Stomach (tissue), 9 donors: ENCODE measurements around the gene DOCK4. TPM values are rescaled to one million over a fixed set of nuclear protein-coding genes. Genes with fewer than 3 reads are reported as not detected.
A peak's percentile ranks its signal among the peaks of the same experiment; 100 is the strongest.

Source experiments
- DNase-seq, 2 donors: peaks; one replicate each; pipeline versions ENCODE4 v3.0.0 to v3.0.0-alpha.2; 2013 to 2019
- H3K27ac ChIP-seq, 5 donors: fragments of 200-600 bp in 4 of 5; sonication (generic) in 4 of 5; one replicate each; pipeline ENCODE4 v1.5.1; 2013 to 2019; ENCODE audit warnings: mild to moderate bottlenecking in 1 of 5, moderate library complexity in 1 of 5
- H3K27me3 ChIP-seq, 3 donors: fragments of 200-600 bp; sonication (generic); one replicate each; pipeline ENCODE4 v1.5.1; 2017 to 2019; ENCODE audit warnings: mixed run types in 1 of 3
- H3K36me3 ChIP-seq, 4 donors: fragments of 200-600 bp; sonication (generic); 1 replicate in 3 of 4; 2 replicates in 1 of 4; pipeline ENCODE4 v1.5.1; 2016 to 2019
- H3K4me1 ChIP-seq, 4 donors: fragments of 200-600 bp; sonication (generic); one replicate each; pipeline ENCODE4 v1.5.1; 2016 to 2019
- H3K4me3 ChIP-seq, 4 donors: fragments of 200-600 bp; sonication (generic) in 3 of 4; one replicate each; pipeline ENCODE4 v1.5.1; 2016 to 2019; ENCODE audit warnings: mild to moderate bottlenecking in 1 of 4
- H3K9me3 ChIP-seq, 4 donors: fragments of 200-600 bp; sonication (generic); one replicate each; pipeline ENCODE4 v1.5.1; 2016 to 2019
- CTCF ChIP-seq, 7 experiments: fragments of 450-650 bp in 4 of 7; fragments of 200-600 bp in 3 of 7; sonication (generic) in 3 of 7; IDR thresholded peaks; one replicate each; pipeline ENCODE4 v1.5.1; 2016 to 2019; ENCODE audit warnings: antibody characterized with exemption in 7 of 7, control low read depth in 2 of 7, mild to moderate bottlenecking in 1 of 7
- EP300 ChIP-seq: sonication (generic); formaldehyde crosslinking; IDR thresholded peaks from one replicate; pipeline ENCODE4 v1.6.1; 2017; ENCODE audit warnings: antibody characterized with exemption
- POLR2A ChIP-seq, 4 donors: fragments of 450-650 bp; IDR thresholded peaks; one replicate each; pipeline ENCODE4 v1.6.1; 2016; ENCODE audit warnings: antibody characterized with exemption in 4 of 4, control low read depth in 2 of 4, mild to moderate bottlenecking in 1 of 4, moderate library complexity in 1 of 4
- POLR2AphosphoS5 ChIP-seq, 3 donors: sonication (generic); formaldehyde crosslinking; IDR thresholded peaks; one replicate each; pipeline ENCODE4 v1.6.1; 2016; ENCODE audit warnings: antibody characterized with exemption in 3 of 3
- WGBS, 5 donors: extraction: QIAGEN DNeasy Blood & Tissue Kit in 3 of 5; methylation state at CpG; one replicate each; pipeline versions ENCODE4 v1.1.5 to v1.1.7; 2013 to 2018; 5-methylcytosine and 5-hydroxymethylcytosine counted together
- intact Hi-C: fragments of 100-400 bp; cut with DNase I; formaldehyde crosslinking; loops from one replicate; pipeline ENCODE4 v1.15.1; 2023; ENCODE audit warnings: low total_unique reads
- polyA plus RNA-seq, 3 donors: library from polyadenylated mRNA; stranded (reverse); fragments of 200-250 nt; gene quantifications; one replicate each; pipeline ENCODE4 v1.2.3, GENCODE V29; 2013
- total RNA-seq, 5 donors: library from RNA; depleted of rRNA; stranded (reverse); fragments of >200 nt; gene quantifications; one replicate each; pipeline versions ENCODE4 v1.1.0 to v1.2.3, GENCODE V29; 2014 to 2016
- donor health status: healthy with polysubstance abuse.
- donor health status: Bipolar disorder and iron deficiency.
- donor health status: healthy.

Gene DOCK4
- total and polyA plus RNA-seq, 8 donors, result 1.1 to 54.9 (median 16.4) TPM

- TF ChIP-seq POLR2AphosphoS5 (IDR thresholded peaks at IDR 0.05) (no peak), POLR2A (IDR thresholded peaks at IDR 0.05) (no peak), CTCF (IDR thresholded peaks at IDR 0.05) (no peak), EP300 (no peak)
- DNase-seq, result no peak
- no peak overlapping the region for H3K27ac ChIP-seq
- intact Hi-C loops, result no loop called here
- peaks cover 0 to 3% (median 0%) of the 10 kb centered on the region in 4 donors for H3K4me1 ChIP-seq
- H3K9me3 ChIP-seq, result no peaks in the 10 kb centered on the region
- no peaks in the 10 kb centered on the region for H3K27me3 ChIP-seq
- no peaks in the 10 kb centered on the region for H3K36me3 ChIP-seq
- WGBS, 5 donors, result 82 to 97% (median 89%) methylated on average over 3 of the region's 3 CpGs
- H3K4me3 ChIP-seq, result no peak overlapping the region
Measured at GRCh38 chr7:112061051-112061450, 145.1 kb downstream of the DOCK4 start.

- peak in 1 of 2 donors; percentile 30 for DNase-seq
- TF ChIP-seq CTCF (IDR thresholded peaks at IDR 0.05) (no peak), POLR2AphosphoS5 (IDR thresholded peaks at IDR 0.05) (no peak), POLR2A (IDR thresholded peaks at IDR 0.05) (no peak), EP300 (no peak)
- H3K27me3 ChIP-seq, result no peaks in the 10 kb centered on the region
- 72 to 78% (median 74%) methylated on average over 2 of the region's 2 CpGs for WGBS, 5 donors
- H3K27ac ChIP-seq, result no peak overlapping the region
- H3K36me3 ChIP-seq, result no peaks in the 10 kb centered on the region
- no peak overlapping the region for H3K4me3 ChIP-seq
- H3K4me1 ChIP-seq, result peaks cover 0 to 3% (median 0%) of the 10 kb centered on the region in 4 donors
- H3K9me3 ChIP-seq, result no peaks in the 10 kb centered on the region
- intact Hi-C loops, result no loop called here
Measured at GRCh38 chr7:112060625-112061024, 145.6 kb downstream of the DOCK4 start.

- 75 to 90% (median 87%) methylated on average over 1 of the region's 1 CpG for WGBS, 5 donors
- H3K27me3 ChIP-seq, result no peaks in the 10 kb centered on the region
- H3K9me3 ChIP-seq, result no peaks in the 10 kb centered on the region
- intact Hi-C loops, result no loop called here
- peaks cover 0 to 3% (median 0%) of the 10 kb centered on the region in 4 donors for H3K4me1 ChIP-seq
- H3K4me3 ChIP-seq, result no peak overlapping the region
- TF ChIP-seq POLR2AphosphoS5 (IDR thresholded peaks at IDR 0.05), result no peak
- no peak for TF ChIP-seq CTCF (IDR thresholded peaks at IDR 0.05)
- TF ChIP-seq POLR2A (IDR thresholded peaks at IDR 0.05), result no peak
- TF ChIP-seq EP300, result no peak
- DNase-seq, result no peak
- H3K36me3 ChIP-seq, result no peaks in the 10 kb centered on the region
- H3K27ac ChIP-seq, result no peak overlapping the region
Measured at GRCh38 chr7:112059675-112060074, 146.5 kb downstream of the DOCK4 start.

- TF ChIP-seq CTCF (IDR thresholded peaks at IDR 0.05) (no peak), POLR2AphosphoS5 (IDR thresholded peaks at IDR 0.05) (no peak), POLR2A (IDR thresholded peaks at IDR 0.05) (no peak), EP300 (no peak)
- DNase-seq, result no peak
- Histone ChIP-seq H3K4me3 (no peak overlapping the region), H3K27me3 (no peaks in the 10 kb centered on the region), H3K27ac (no peak overlapping the region), H3K36me3 (no peaks in the 10 kb centered on the region), H3K9me3 (no peaks in the 10 kb centered on the region), H3K4me1 (peaks cover 0 to 3% (median 0%) of the 10 kb centered on the region in 4 donors)
- WGBS, 5 donors, result 75 to 89% (median 81%) methylated on average over 1 of the region's 1 CpG
- intact Hi-C loops, result no loop called here
Measured at GRCh38 chr7:112058686-112059085, 147.5 kb downstream of the DOCK4 start.
